Smooth muscle cell of the pulmonary artery (primary cell): ENCODE results near the gene RHO. TPM values are rescaled to one million over a fixed set of nuclear protein-coding genes. Genes with fewer than 3 reads are reported as not detected.

Experiments
- total RNA-seq: library from RNA; depleted of rRNA; stranded (reverse); fragments of >200 nt; gene quantifications from 2 replicates; pipeline ENCODE4 v1.2.3, GENCODE V29; 2014

Gene RHO
- total RNA-seq = not detected in 2 replicates

GRCh38 chr3:129528589-129529100, at the start of gene RHO:
Gene RHO (plus strand): TSS chr3:129528639. CDS start chr3:129528734, 95 bp downstream.

GRCh38 chr3:129543156-129543790, 14.8 kb downstream of the RHO start, which contains the start of gene H1-8:
Gene H1-8 (plus strand): TSS chr3:129543175. CDS start chr3:129543219, 44 bp downstream.

Other genes starting within 250 kb of the RHO start
- 18.1 and 19.0 TPM in 2 replicates for gene HMCES, start 249.8 kb upstream of the RHO start, total RNA-seq
- 0.03 and 0.07 TPM in 2 replicates for gene EFCAB12, start 100.0 kb upstream of the RHO start, total RNA-seq
- 21.9 and 22.6 TPM in 2 replicates for gene MBD4, start 88.7 kb upstream of the RHO start, total RNA-seq
- gene IFT122, start 88.4 kb upstream of the RHO start, total RNA-seq = 26.6 and 32.1 TPM in 2 replicates
- not detected in 2 replicates for gene H1-8, start 14.5 kb downstream of the RHO start, total RNA-seq
- gene PLXND1, start 78.0 kb downstream of the RHO start, total RNA-seq = 316 and 444 TPM in 2 replicates